NCI-H1930 (cell line): ENCODE measurements around the gene KANK4.
"Not testable (repeated sequence)": the region's sequence is repeated elsewhere in the genome, so short reads cannot be mapped to it uniquely, and the experiment has no call there.

ENCODE experiments used
- DNase-seq, 2 experiments: peaks; one replicate each; lab custom pipeline; 2025; lab: John Stamatoyannopoulos, UW

The KANK4 gene

GRCh38 chr1:62271948-62272728 is 47.1 kb downstream of the KANK4 start:
- DNase-seq: no peak

GRCh38 chr1:62271134-62271533 is 48.1 kb downstream of the KANK4 start:
- no peak for DNase-seq

GRCh38 chr1:62269851-62270495 is 49.3 kb downstream of the KANK4 start:
- no peak for DNase-seq

- DNase-seq: no peak
Measured at GRCh38 chr1:62269439-62269838, 49.8 kb downstream of the KANK4 start.

GRCh38 chr1:62268315-62268714 is 50.9 kb downstream of the KANK4 start:
- DNase-seq: no peak

GRCh38 chr1:62265956-62266935 is 53.0 kb downstream of the KANK4 start:
- no peak for DNase-seq

GRCh38 chr1:62263814-62264353 is 55.4 kb downstream of the KANK4 start:
- DNase-seq: no peak

GRCh38 chr1:62263006-62263813 is 56.0 kb downstream of the KANK4 start:
- no peak for DNase-seq

- no peak for DNase-seq
Measured at GRCh38 chr1:62260688-62261087, 58.5 kb downstream of the KANK4 start.

GRCh38 chr1:62259551-62259950 is 59.7 kb downstream of the KANK4 start:
- DNase-seq: no peak

GRCh38 chr1:62250126-62250726 is 69.0 kb downstream of the KANK4 start:
- no peak for DNase-seq

GRCh38 chr1:62247391-62248168 is 71.7 kb downstream of the KANK4 start:
- DNase-seq: no peak

GRCh38 chr1:62245201-62245600 is 74.0 kb downstream of the KANK4 start:
- DNase-seq: no peak

GRCh38 chr1:62244380-62244779 is 74.9 kb downstream of the KANK4 start:
- DNase-seq: not testable (repeated sequence)

GRCh38 chr1:62241371-62242131 is 77.7 kb downstream of the KANK4 start:
- DNase-seq: no peak

GRCh38 chr1:62240651-62241370 is 78.4 kb downstream of the KANK4 start:
- no peak for DNase-seq

GRCh38 chr1:62239652-62240403 is 79.4 kb downstream of the KANK4 start:
- DNase-seq: not testable (repeated sequence)

GRCh38 chr1:62238507-62238906 is 80.7 kb downstream of the KANK4 start:
- no peak for DNase-seq
